SK-N-SH treated with all-trans-retinoic acid at 6 μM for 48 hours (cell line): Measurements from ENCODE around the gene IP6K2.

Experiments used
- ATAC-seq: fragments of 200-7000 bp; cut with Tn5 transposase; 3 replicates; pipeline ENCODE4 v1.9.1; 2020; ENCODE audit warnings: mild to moderate bottlenecking, moderate library complexity
- ARNTL ChIP-seq: fragments of 450-650 bp; formaldehyde crosslinking; IDR thresholded peaks from 2 replicates; pipeline ENCODE4 v1.5.0; 2020; ENCODE audit warnings: low read depth, mild to moderate bottlenecking, moderate library complexity, borderline replicate concordance
- BACH2 ChIP-seq: fragments of 250-450 bp; sonication (Bioruptor Pico); IDR thresholded peaks from 2 replicates; pipeline ENCODE4 v1.9.0; 2021; ENCODE audit warnings: mild to moderate bottlenecking, borderline replicate concordance
- CREB5 ChIP-seq: fragments of 250-450 bp; sonication (Bioruptor Pico); IDR thresholded peaks from 2 replicates; pipeline ENCODE4 v1.5.1; 2020; ENCODE audit warnings: low read depth, mild to moderate bottlenecking, moderate library complexity
- CSDC2 ChIP-seq: fragments of 250-450 bp; sonication (Bioruptor Pico); IDR thresholded peaks from 2 replicates; pipeline ENCODE4 v1.5.0; 2020; ENCODE audit warnings: mild to moderate bottlenecking, moderate library complexity
- ESRRG ChIP-seq: fragments of 250-450 bp; sonication (Bioruptor Pico); IDR thresholded peaks from 2 replicates; pipeline ENCODE4 v1.6.1; 2021; ENCODE audit warnings: mild to moderate bottlenecking
- GLIS3 ChIP-seq: fragments of 250-450 bp; sonication (Bioruptor Pico); IDR thresholded peaks from 2 replicates; pipeline ENCODE4 v1.5.0; 2020; ENCODE audit warnings: mild to moderate bottlenecking, moderate library complexity
- ISL1 ChIP-seq: fragments of 250-450 bp; sonication (Bioruptor Pico); IDR thresholded peaks from 2 replicates; pipeline ENCODE4 v2.1.2; 2022; ENCODE audit warnings: mild to moderate bottlenecking, moderate library complexity
- OSR1 ChIP-seq: fragments of 250-450 bp; sonication (Bioruptor Pico); IDR thresholded peaks from 2 replicates; pipeline ENCODE4 v1.8.0; 2022; ENCODE audit warnings: moderate library complexity, mild to moderate bottlenecking, inconsistent platforms
- PPARA ChIP-seq: fragments of 250-450 bp; sonication (Bioruptor Pico); IDR thresholded peaks from 2 replicates; pipeline ENCODE4 v1.5.0; 2020; ENCODE audit warnings: mild to moderate bottlenecking, borderline replicate concordance
- SNAI2 ChIP-seq: fragments of 250-450 bp; sonication (Bioruptor Pico); IDR thresholded peaks from 2 replicates; pipeline ENCODE4 v1.5.0; 2020; ENCODE audit warnings: mild to moderate bottlenecking, moderate library complexity
- TOX ChIP-seq: fragments of 250-450 bp; sonication (Bioruptor Pico); IDR thresholded peaks from 2 replicates; pipeline ENCODE4 v1.8.0; 2021; ENCODE audit warnings: mild to moderate bottlenecking, moderate library complexity, borderline replicate concordance
- ZC3H10 ChIP-seq: fragments of 250-450 bp; sonication (Bioruptor Pico); IDR thresholded peaks from 2 replicates; pipeline ENCODE4 v1.5.1; 2021; ENCODE audit warnings: mild to moderate bottlenecking, moderate library complexity
- ZFP30 ChIP-seq: fragments of 450-650 bp; formaldehyde crosslinking; IDR thresholded peaks from 2 replicates; pipeline ENCODE4 v1.5.0; 2022; ENCODE audit warnings: mild to moderate bottlenecking, moderate library complexity
- ZNF565 ChIP-seq: fragments of 450-650 bp; formaldehyde crosslinking; conservative IDR thresholded peaks from 2 replicates; pipeline ENCODE4 v1.5.0; 2020; ENCODE audit warnings: low read depth, mild to moderate bottlenecking, moderate library complexity
- ZNF70 ChIP-seq: fragments of 450-650 bp; formaldehyde crosslinking; IDR thresholded peaks from 2 replicates; pipeline ENCODE4 v1.5.0; 2020; ENCODE audit warnings: mild to moderate bottlenecking, moderate library complexity
- ZNF8 ChIP-seq: fragments of 450-650 bp; formaldehyde crosslinking; IDR thresholded peaks from 2 replicates; pipeline ENCODE4 v1.5.0; 2020; ENCODE audit warnings: mild to moderate bottlenecking, moderate library complexity
- TF ChIP-seq, protein P1 (sequence below): fragments of 250-450 bp; sonication (Bioruptor Pico); IDR thresholded peaks from 2 replicates; pipeline ENCODE4 v1.5.0; 2020; ENCODE audit warnings: mild to moderate bottlenecking, moderate library complexity
- TF ChIP-seq, protein P2 (sequence below): fragments of 250-450 bp; sonication (Bioruptor Pico); IDR thresholded peaks from 2 replicates; pipeline ENCODE4 v1.8.0; 2020; ENCODE audit warnings: mild to moderate bottlenecking, moderate library complexity, borderline replicate concordance
- TF ChIP-seq, protein P3 (sequence below): fragments of 250-450 bp; sonication (Bioruptor Pico); IDR thresholded peaks from 2 replicates; pipeline ENCODE4 v1.5.1; 2021; ENCODE audit warnings: mild to moderate bottlenecking, moderate library complexity

The IP6K2 gene

DNA sequence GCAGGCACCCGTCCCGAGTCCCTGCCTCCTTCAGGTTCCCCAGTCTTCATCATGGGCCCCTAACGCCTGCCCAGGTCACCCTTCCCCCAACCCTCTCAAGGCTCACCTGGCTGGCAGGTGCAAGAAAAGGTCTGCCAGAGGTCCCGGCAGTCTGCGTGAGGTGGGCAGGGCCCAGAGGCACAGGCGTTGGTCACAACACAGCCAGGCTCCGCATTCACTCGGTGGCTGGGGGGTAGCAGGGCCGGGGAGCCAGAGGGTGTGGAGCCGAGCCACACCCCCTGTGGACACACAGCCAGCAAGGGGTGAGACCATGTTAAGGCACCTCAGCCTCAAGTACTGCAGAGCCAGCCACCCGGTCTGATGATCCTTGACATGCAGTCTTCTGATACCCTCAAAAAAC is 65.2 kb downstream of the IP6K2 start (continued):
- TF ChIP-seq, protein P1, sequence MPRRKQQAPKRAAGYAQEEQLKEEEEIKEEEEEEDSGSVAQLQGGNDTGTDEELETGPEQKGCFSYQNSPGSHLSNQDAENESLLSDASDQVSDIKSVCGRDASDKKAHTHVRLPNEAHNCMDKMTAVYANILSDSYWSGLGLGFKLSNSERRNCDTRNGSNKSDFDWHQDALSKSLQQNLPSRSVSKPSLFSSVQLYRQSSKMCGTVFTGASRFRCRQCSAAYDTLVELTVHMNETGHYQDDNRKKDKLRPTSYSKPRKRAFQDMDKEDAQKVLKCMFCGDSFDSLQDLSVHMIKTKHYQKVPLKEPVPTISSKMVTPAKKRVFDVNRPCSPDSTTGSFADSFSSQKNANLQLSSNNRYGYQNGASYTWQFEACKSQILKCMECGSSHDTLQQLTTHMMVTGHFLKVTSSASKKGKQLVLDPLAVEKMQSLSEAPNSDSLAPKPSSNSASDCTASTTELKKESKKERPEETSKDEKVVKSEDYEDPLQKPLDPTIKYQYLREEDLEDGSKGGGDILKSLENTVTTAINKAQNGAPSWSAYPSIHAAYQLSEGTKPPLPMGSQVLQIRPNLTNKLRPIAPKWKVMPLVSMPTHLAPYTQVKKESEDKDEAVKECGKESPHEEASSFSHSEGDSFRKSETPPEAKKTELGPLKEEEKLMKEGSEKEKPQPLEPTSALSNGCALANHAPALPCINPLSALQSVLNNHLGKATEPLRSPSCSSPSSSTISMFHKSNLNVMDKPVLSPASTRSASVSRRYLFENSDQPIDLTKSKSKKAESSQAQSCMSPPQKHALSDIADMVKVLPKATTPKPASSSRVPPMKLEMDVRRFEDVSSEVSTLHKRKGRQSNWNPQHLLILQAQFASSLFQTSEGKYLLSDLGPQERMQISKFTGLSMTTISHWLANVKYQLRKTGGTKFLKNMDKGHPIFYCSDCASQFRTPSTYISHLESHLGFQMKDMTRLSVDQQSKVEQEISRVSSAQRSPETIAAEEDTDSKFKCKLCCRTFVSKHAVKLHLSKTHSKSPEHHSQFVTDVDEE (CRISPR knock-in tag), result no peak
- TF ChIP-seq SNAI2, result no peak
- TF ChIP-seq ZFP30 (CRISPR knock-in tag), result no peak

DNA sequence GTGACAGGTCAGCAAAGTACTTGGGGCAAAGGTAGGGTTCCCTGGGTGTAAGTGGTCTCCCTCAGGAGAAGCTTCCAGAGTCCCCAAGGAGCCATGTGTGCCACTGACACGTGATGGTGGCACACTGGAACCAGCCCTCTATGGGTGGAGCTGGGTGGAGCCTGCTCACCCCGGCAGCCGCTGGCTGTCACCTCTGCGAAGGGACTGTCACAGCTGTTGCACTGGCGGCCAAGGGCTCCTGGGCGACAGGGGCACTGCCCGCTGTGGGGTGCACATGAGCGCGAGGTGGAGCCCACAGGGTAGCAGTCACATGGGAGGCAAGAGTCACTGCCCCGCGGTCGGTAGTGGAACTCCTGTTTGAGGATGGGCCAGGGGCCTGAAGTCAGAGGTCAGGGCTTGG is 66.3 kb downstream of the IP6K2 start:
- TF ChIP-seq ARNTL (CRISPR knock-in tag) (no peak), ZNF70 (CRISPR knock-in tag) (no peak), TOX (CRISPR knock-in tag) (no peak), PPARA (CRISPR knock-in tag) (no peak), CREB5 (CRISPR knock-in tag) (no peak), CSDC2 (CRISPR knock-in tag) (no peak), ESRRG (CRISPR knock-in tag) (no peak)
- TF ChIP-seq, protein P2, sequence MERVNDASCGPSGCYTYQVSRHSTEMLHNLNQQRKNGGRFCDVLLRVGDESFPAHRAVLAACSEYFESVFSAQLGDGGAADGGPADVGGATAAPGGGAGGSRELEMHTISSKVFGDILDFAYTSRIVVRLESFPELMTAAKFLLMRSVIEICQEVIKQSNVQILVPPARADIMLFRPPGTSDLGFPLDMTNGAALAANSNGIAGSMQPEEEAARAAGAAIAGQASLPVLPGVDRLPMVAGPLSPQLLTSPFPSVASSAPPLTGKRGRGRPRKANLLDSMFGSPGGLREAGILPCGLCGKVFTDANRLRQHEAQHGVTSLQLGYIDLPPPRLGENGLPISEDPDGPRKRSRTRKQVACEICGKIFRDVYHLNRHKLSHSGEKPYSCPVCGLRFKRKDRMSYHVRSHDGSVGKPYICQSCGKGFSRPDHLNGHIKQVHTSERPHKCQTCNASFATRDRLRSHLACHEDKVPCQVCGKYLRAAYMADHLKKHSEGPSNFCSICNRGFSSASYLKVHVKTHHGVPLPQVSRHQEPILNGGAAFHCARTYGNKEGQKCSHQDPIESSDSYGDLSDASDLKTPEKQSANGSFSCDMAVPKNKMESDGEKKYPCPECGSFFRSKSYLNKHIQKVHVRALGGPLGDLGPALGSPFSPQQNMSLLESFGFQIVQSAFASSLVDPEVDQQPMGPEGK, result no peak
- TF ChIP-seq, protein P1 (CRISPR knock-in tag), result no peak
- TF ChIP-seq, protein P3, sequence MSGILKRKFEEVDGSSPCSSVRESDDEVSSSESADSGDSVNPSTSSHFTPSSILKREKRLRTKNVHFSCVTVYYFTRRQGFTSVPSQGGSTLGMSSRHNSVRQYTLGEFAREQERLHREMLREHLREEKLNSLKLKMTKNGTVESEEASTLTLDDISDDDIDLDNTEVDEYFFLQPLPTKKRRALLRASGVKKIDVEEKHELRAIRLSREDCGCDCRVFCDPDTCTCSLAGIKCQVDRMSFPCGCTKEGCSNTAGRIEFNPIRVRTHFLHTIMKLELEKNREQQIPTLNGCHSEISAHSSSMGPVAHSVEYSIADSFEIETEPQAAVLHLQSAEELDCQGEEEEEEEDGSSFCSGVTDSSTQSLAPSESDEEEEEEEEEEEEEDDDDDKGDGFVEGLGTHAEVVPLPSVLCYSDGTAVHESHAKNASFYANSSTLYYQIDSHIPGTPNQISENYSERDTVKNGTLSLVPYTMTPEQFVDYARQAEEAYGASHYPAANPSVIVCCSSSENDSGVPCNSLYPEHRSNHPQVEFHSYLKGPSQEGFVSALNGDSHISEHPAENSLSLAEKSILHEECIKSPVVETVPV (CRISPR knock-in tag), result no peak
- no peak for ATAC-seq

DNA sequence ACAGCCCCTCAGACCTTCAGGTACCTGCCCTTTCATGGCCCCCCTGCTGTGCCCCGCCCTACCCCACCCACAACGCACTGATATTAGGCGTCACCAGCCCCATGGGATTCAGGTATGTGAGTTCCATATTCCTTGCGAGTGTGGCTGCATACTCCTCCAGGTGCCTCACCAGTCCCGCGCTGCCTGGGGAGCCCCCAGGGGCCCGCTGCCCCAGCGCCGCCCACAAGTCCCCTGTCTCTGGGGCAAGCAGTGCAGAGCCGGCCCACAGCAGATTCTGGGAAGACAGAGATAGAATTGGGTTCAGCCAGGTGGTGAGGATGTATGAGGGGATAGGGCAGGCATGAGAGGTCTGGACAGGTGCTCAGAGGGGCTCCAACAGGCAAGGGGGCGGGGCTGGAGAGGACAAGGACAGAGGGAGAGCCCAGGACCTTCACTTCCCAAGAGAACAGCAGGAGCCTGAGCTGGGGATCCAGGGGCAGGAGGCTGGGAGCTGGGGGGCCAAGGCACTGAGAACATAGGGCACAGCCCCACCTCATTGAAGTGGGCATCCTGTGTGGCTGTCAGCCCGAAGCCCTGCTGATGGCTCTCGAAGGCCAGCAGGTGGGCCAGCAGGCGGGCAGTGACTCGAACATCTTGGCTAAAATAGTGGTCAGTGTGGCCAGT is 68.7 kb downstream of the IP6K2 start:
- ATAC-seq, result no peak
- no peak for TF ChIP-seq SNAI2
- TF ChIP-seq TOX (CRISPR knock-in tag), result no peak
- TF ChIP-seq GLIS3, result no peak
- TF ChIP-seq ARNTL (CRISPR knock-in tag), result no peak
- TF ChIP-seq CSDC2 (CRISPR knock-in tag), result no peak
- no peak for TF ChIP-seq ZFP30 (CRISPR knock-in tag)
- no peak for TF ChIP-seq CREB5 (CRISPR knock-in tag)
- no peak for TF ChIP-seq ZC3H10 (CRISPR knock-in tag)

- no peak for ATAC-seq
- TF ChIP-seq OSR1 (CRISPR knock-in tag) (no peak), TOX (CRISPR knock-in tag) (no peak), ZNF8 (no peak), BACH2 (CRISPR knock-in tag) (no peak), ZFP30 (CRISPR knock-in tag) (no peak), ZNF565 (CRISPR knock-in tag) (no peak), PPARA (CRISPR knock-in tag) (no peak), ISL1 (CRISPR knock-in tag) (no peak), GLIS3 (no peak), CSDC2 (CRISPR knock-in tag) (no peak), ZC3H10 (CRISPR knock-in tag) (no peak)
- TF ChIP-seq, protein P3 (CRISPR knock-in tag), result no peak
- TF ChIP-seq, protein P2, result no peak
Measured at GRCh38 chr3:48647714-48648113, 69.3 kb downstream of the IP6K2 start.
